Natural killer cell treated with Interleukin-12 subunit alpha and Interleukin-12 subunit beta and Interleukin-15 and Interleukin-18, amount 100 ng/mL, for 72 hours (primary cell): ENCODE data around the gene GRAMD1B. TPM values are rescaled to one million over a fixed set of nuclear protein-coding genes. Genes with fewer than 3 reads are reported as not detected.

Experiments used
- ATAC-seq, 2 donors: fragments of 150-1000 bp; cut with Tn5 transposase in 1 of 2; sonication (Bioruptor Pico), chemical (Tn5 transposase) in 1 of 2; 2 replicates each; pipeline ENCODE4 v1.10.0; 2021
- DNase-seq: peaks from one replicate; pipeline ENCODE4 v3.0.0; 2022; ENCODE audit warnings: low spot score
- H3K27ac Mint-ChIP-seq, 2 donors: 1 replicate in 1 of 2; 2 replicates in 1 of 2; pipeline ENCODE4 v1.8.0; 2022; ENCODE audit warnings: mixed read lengths in 2 of 2, mild to moderate bottlenecking in 1 of 2, moderate library complexity in 1 of 2
- H3K27me3 Mint-ChIP-seq, 2 donors: 1 replicate in 1 of 2; 2 replicates in 1 of 2; pipeline ENCODE4 v1.8.0; 2022; ENCODE audit warnings: mixed read lengths in 2 of 2
- H3K36me3 Mint-ChIP-seq: one replicate; pipeline ENCODE4 v1.8.0; 2022; ENCODE audit warnings: mixed read lengths
- H3K4me1 Mint-ChIP-seq, 2 donors: 1 replicate in 1 of 2; 2 replicates in 1 of 2; pipeline ENCODE4 v1.8.0; 2022; ENCODE audit warnings: low read depth in 2 of 2, mixed read lengths in 2 of 2, mild to moderate bottlenecking in 1 of 2
- H3K4me3 Mint-ChIP-seq: one replicate; pipeline ENCODE4 v1.8.0; 2022; ENCODE audit warnings: mixed read lengths
- H3K9me3 Mint-ChIP-seq: 2 replicates; pipeline ENCODE4 v1.8.0; 2022; ENCODE audit warnings: mixed read lengths
- total RNA-seq, 2 donors: library from RNA; stranded (reverse); gene quantifications; one replicate each; pipeline ENCODE4 v1.2.3, GENCODE V29; 2022

GRAMD1B gene
- total RNA-seq, 2 donors from 2014 or later = 20.3 to 104 TPM

GRCh38 chr11:123587559-123587958 is 157.5 kb downstream of the GRAMD1B start:
- H3K36me3 Mint-ChIP-seq = no peaks in the 10 kb centered on the region
- H3K27ac Mint-ChIP-seq = no peak overlapping the region
- H3K4me3 Mint-ChIP-seq = no peak overlapping the region
- DNase-seq = no peak
- no peak for ATAC-seq
- no peaks in the 10 kb centered on the region for H3K9me3 Mint-ChIP-seq
- peaks cover 3 to 5% of the 10 kb centered on the region in 2 donors for H3K4me1 Mint-ChIP-seq
- H3K27me3 Mint-ChIP-seq = no peaks in the 10 kb centered on the region

GRCh38 chr11:123588117-123588863 is 158.2 kb downstream of the GRAMD1B start:
- no peak overlapping the region for H3K27ac Mint-ChIP-seq
- ATAC-seq (no peak), DNase-seq (peak; percentile 23)
- H3K9me3 Mint-ChIP-seq = no peaks in the 10 kb centered on the region
- no peak overlapping the region for H3K4me3 Mint-ChIP-seq
- H3K27me3 Mint-ChIP-seq = no peaks in the 10 kb centered on the region
- no peaks in the 10 kb centered on the region for H3K4me1 Mint-ChIP-seq
- no peaks in the 10 kb centered on the region for H3K36me3 Mint-ChIP-seq

- no peaks in the 10 kb centered on the region for H3K4me1 Mint-ChIP-seq
- H3K27ac Mint-ChIP-seq = no peak overlapping the region
- no peak overlapping the region for H3K4me3 Mint-ChIP-seq
- no peaks in the 10 kb centered on the region for H3K36me3 Mint-ChIP-seq
- DNase-seq (no peak), ATAC-seq (no peak)
- no peaks in the 10 kb centered on the region for H3K9me3 Mint-ChIP-seq
- H3K27me3 Mint-ChIP-seq = no peaks in the 10 kb centered on the region
Measured at GRCh38 chr11:123588864-123589262, 158.8 kb downstream of the GRAMD1B start.

GRCh38 chr11:123590296-123590912 is 160.3 kb downstream of the GRAMD1B start:
- Mint-ChIP-seq H3K27ac (no peak overlapping the region), H3K9me3 (no peaks in the 10 kb centered on the region), H3K36me3 (no peaks in the 10 kb centered on the region), H3K27me3 (no peaks in the 10 kb centered on the region), H3K4me3 (no peak overlapping the region), H3K4me1 (no peaks in the 10 kb centered on the region)
- no peak for DNase-seq
- no peak for ATAC-seq

- DNase-seq (no peak), ATAC-seq (no peak)
- Mint-ChIP-seq H3K4me3 (no peak overlapping the region), H3K27me3 (no peaks in the 10 kb centered on the region), H3K4me1 (no peaks in the 10 kb centered on the region), H3K27ac (no peak overlapping the region), H3K9me3 (no peaks in the 10 kb centered on the region), H3K36me3 (peaks cover 8% of the 10 kb centered on the region)
Measured at GRCh38 chr11:123593570-123593969, 163.5 kb downstream of the GRAMD1B start.

- peaks cover 14% of the 10 kb centered on the region for H3K36me3 Mint-ChIP-seq
- DNase-seq = no peak
- no peak overlapping the region for H3K27ac Mint-ChIP-seq
- ATAC-seq = no peak
- H3K4me3 Mint-ChIP-seq = no peak overlapping the region
- H3K4me1 Mint-ChIP-seq = no peaks in the 10 kb centered on the region
- H3K9me3 Mint-ChIP-seq = no peaks in the 10 kb centered on the region
- no peaks in the 10 kb centered on the region for H3K27me3 Mint-ChIP-seq
Measured at GRCh38 chr11:123594188-123594901, 164.3 kb downstream of the GRAMD1B start.

- H3K27me3 Mint-ChIP-seq = no peaks in the 10 kb centered on the region
- ATAC-seq (no peak), DNase-seq (no peak)
- no peaks in the 10 kb centered on the region for H3K4me1 Mint-ChIP-seq
- H3K4me3 Mint-ChIP-seq = no peak overlapping the region
- H3K27ac Mint-ChIP-seq = no peak overlapping the region
- peaks cover 14% of the 10 kb centered on the region for H3K36me3 Mint-ChIP-seq
- H3K9me3 Mint-ChIP-seq = no peaks in the 10 kb centered on the region
Measured at GRCh38 chr11:123594921-123595320, 164.9 kb downstream of the GRAMD1B start.

- Mint-ChIP-seq H3K36me3 (peaks cover 19% of the 10 kb centered on the region), H3K27ac (no peak overlapping the region), H3K4me3 (no peak overlapping the region), H3K4me1 (no peaks in the 10 kb centered on the region), H3K27me3 (no peaks in the 10 kb centered on the region), H3K9me3 (no peaks in the 10 kb centered on the region)
- ATAC-seq = no peak
- no peak for DNase-seq
Measured at GRCh38 chr11:123597859-123598258, 167.8 kb downstream of the GRAMD1B start.

- Mint-ChIP-seq H3K27ac (no peak overlapping the region), H3K36me3 (peaks cover 23% of the 10 kb centered on the region), H3K27me3 (no peaks in the 10 kb centered on the region), H3K4me3 (no peak overlapping the region), H3K9me3 (no peaks in the 10 kb centered on the region), H3K4me1 (no peaks in the 10 kb centered on the region)
- ATAC-seq = no peak
- DNase-seq = no peak
Measured at GRCh38 chr11:123601136-123601535, 171.1 kb downstream of the GRAMD1B start.

GRCh38 chr11:123601743-123602142 is 171.7 kb downstream of the GRAMD1B start:
- Mint-ChIP-seq H3K27ac (no peak overlapping the region), H3K4me1 (no peaks in the 10 kb centered on the region), H3K4me3 (no peak overlapping the region), H3K27me3 (no peaks in the 10 kb centered on the region), H3K36me3 (peaks cover 23% of the 10 kb centered on the region), H3K9me3 (no peaks in the 10 kb centered on the region)
- DNase-seq (no peak), ATAC-seq (no peak)

- Mint-ChIP-seq H3K9me3 (no peaks in the 10 kb centered on the region), H3K27ac (no peak overlapping the region), H3K4me3 (no peak overlapping the region), H3K4me1 (no peaks in the 10 kb centered on the region), H3K36me3 (peaks cover 17% of the 10 kb centered on the region), H3K27me3 (no peaks in the 10 kb centered on the region)
- ATAC-seq = no peak
- DNase-seq = no peak
Measured at GRCh38 chr11:123603666-123604065, 173.6 kb downstream of the GRAMD1B start.

- ATAC-seq = peak in 1 of 2 donors; percentile 2
Measured at GRCh38 chr11:123607781-123608180, 177.7 kb downstream of the GRAMD1B start.

GRCh38 chr11:123608371-123608770 is 178.3 kb downstream of the GRAMD1B start:
- no peak overlapping the region for H3K27ac Mint-ChIP-seq
- DNase-seq (no peak), ATAC-seq (no peak)
- no peaks in the 10 kb centered on the region for H3K4me1 Mint-ChIP-seq
- H3K27me3 Mint-ChIP-seq = no peaks in the 10 kb centered on the region
- peaks cover 7% of the 10 kb centered on the region for H3K36me3 Mint-ChIP-seq
- H3K9me3 Mint-ChIP-seq = no peaks in the 10 kb centered on the region
- H3K4me3 Mint-ChIP-seq = no peak overlapping the region

More at GRCh38 chr11:123607781-123608180, 177.7 kb downstream of the GRAMD1B start:
- Mint-ChIP-seq H3K27ac (no peak overlapping the region), H3K4me1 (no peaks in the 10 kb centered on the region), H3K36me3 (peaks cover 7% of the 10 kb centered on the region), H3K9me3 (no peaks in the 10 kb centered on the region), H3K4me3 (no peak overlapping the region), H3K27me3 (no peaks in the 10 kb centered on the region)
- no peak for DNase-seq

GRCh38 chr11:123608945-123609344 is 178.9 kb downstream of the GRAMD1B start:
- Mint-ChIP-seq H3K4me3 (no peak overlapping the region), H3K9me3 (no peaks in the 10 kb centered on the region), H3K27me3 (no peaks in the 10 kb centered on the region), H3K36me3 (peaks cover 4% of the 10 kb centered on the region), H3K27ac (no peak overlapping the region), H3K4me1 (no peaks in the 10 kb centered on the region)
- peak in 1 of 2 donors; percentile 21 for ATAC-seq
- DNase-seq = no peak
